ENCODE results near the gene PDE4D.

DNA sequence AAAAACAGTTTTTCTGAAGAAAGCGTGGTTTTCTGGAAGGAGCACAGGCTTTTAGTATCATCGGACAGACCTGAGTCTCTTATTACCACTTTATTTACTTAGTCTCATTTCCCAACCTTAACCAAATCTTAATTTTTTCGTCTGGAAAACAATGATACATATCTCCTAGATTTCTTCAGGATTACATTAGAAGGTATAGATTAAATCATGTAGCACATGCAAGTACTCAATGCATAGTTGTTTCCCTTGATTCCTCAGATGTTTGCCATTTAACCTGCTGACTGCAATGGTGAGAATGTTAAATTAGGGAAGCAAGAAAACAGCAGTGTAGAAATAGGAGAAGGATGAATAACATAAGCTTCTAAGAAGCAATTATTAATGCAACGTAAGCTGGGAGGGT, 289.4 kb downstream of the PDE4D start:
- TF ChIP-seq, protein P1, sequence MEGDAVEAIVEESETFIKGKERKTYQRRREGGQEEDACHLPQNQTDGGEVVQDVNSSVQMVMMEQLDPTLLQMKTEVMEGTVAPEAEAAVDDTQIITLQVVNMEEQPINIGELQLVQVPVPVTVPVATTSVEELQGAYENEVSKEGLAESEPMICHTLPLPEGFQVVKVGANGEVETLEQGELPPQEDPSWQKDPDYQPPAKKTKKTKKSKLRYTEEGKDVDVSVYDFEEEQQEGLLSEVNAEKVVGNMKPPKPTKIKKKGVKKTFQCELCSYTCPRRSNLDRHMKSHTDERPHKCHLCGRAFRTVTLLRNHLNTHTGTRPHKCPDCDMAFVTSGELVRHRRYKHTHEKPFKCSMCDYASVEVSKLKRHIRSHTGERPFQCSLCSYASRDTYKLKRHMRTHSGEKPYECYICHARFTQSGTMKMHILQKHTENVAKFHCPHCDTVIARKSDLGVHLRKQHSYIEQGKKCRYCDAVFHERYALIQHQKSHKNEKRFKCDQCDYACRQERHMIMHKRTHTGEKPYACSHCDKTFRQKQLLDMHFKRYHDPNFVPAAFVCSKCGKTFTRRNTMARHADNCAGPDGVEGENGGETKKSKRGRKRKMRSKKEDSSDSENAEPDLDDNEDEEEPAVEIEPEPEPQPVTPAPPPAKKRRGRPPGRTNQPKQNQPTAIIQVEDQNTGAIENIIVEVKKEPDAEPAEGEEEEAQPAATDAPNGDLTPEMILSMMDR (IDR thresholded peaks at IDR 0.05; ENCODE audit: low read length): no peak
- no peak for TF ChIP-seq EZH2 (optimal IDR thresholded peaks at IDR 0.05; ENCODE audit: low read depth, low read length)

Measured in MM.1S (cell line).